ENCODE data around the gene MYRIP.

Gene MYRIP

GRCh38 chr3:40200692-40201316, 391.4 kb downstream of the MYRIP start:
- no peak for DNase-seq

DNA sequence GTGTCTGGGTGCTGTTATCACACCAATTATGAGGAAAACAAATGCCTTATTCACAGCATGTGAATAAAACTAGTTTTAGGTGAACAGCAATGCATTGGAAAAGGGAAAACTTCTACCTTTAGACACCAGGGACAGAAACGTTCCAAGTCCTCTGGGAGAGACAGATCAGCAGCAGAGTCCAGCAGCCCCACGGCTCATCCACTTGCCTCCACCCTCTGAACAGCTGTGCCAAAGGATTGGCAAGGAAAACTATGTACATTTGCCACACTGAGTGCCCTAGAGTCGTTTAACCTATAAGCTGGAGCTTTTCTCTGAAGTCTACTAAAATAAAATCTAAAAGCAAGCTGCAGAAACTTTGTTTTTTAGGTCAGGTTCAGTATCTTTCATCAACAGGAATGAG, 392.4 kb downstream of the MYRIP start:
- DNase-seq = no peak

DNA sequence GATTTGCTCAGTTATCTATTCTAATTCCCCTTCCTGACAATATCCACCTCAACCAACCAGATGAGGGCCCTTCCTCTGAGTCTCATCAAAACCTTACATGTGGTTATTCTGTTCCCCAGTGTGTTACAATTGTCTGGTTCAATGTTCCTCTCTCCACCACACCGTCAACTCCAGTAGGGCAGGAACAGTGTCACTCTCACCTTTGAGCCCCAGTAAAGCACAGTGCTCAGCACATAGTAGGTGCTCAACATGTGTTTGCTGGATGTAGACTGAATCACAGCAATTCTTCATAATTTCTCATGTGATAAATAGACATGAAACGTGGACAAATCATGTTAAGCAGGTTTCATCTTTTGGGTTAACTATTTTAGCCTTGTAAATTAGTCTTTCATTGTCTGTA, 397.1 kb downstream of the MYRIP start:
- DNase-seq = no peak

- DNase-seq = no peak
Observed at GRCh38 chr3:40207796-40208195, 398.4 kb downstream of the MYRIP start.

- no peak for DNase-seq
Observed at GRCh38 chr3:40208251-40208650, 398.8 kb downstream of the MYRIP start.

DNA sequence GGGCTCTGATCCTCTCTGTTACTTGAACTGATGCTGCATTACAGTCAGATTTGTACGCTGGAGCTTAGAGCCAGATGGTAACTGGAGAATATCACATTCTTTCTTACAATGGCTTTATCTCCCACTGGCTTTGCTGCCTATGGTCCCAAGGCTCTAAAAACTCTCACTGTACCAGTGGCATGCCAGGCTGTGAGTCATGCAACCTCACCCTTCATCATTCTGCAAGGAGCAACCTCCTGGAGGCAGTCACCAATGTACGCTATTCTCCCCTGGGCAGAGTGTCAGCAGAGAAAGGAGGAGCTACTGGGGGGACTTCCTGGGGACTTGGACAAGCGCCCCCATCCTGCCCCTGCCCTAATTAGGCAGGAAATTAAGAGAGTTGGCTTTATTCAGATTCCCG, 402.2 kb downstream of the MYRIP start:
- no peak for DNase-seq

- no peak for DNase-seq
Observed at GRCh38 chr3:40213556-40213955, 404.1 kb downstream of the MYRIP start.

DNA sequence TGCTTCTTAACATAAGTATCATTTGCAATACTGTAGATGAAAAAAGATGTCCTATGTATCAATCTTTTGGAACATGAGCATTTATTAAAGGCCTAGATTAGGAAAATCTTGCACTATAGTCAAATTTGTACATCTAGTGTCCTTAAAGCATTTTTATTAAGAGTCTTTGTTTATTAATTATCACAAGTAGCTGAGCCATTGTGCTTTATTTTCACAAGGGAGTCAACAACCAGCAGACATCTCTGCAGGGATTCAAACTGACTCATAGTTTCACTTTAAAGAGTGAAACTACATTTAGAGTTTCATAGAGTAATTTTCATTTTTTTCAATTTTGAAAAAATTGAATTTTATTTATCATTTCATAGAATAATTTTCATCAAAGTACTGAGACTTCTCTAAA, 405.6 kb downstream of the MYRIP start:
- DNase-seq = no peak

DNA sequence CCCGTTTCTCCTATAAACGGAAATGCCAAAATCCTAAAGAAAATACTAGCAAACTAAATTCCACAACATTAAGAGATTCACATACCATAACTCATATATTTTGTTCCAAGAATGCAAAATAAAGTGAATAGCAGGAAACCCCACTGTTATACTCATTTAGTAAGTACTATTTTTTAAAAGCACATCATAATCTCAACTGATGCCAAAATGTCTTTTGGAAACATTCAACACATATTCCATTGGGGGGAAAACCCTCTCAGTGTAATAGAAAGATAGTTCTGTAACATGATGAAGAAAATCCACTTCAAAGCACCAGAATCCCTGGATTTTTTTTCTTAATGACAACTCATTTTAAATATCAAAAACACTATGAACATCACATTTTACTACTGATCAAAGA, 407.1 kb downstream of the MYRIP start:
- DNase-seq = no peak

DNA sequence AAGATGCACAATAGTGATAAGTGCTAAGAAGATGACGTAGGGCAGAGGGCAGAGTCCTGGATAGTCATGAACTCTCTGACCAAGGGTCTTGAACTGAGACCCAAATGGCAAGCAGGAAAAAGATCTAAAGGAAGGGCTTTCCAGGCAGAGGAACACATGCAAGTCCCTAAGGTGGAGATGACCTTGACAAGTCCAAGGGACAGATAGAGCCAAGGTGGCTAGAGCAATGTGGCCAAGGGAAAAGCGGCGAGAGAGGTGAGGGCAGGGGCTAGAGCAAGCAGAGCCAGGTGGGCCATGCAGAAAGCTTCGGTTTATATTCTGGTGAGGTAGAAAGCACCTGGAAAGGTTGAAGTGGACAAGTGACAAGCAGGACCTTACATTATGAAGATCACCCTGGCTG, 414.4 kb downstream of the MYRIP start:
- no peak for DNase-seq

DNA sequence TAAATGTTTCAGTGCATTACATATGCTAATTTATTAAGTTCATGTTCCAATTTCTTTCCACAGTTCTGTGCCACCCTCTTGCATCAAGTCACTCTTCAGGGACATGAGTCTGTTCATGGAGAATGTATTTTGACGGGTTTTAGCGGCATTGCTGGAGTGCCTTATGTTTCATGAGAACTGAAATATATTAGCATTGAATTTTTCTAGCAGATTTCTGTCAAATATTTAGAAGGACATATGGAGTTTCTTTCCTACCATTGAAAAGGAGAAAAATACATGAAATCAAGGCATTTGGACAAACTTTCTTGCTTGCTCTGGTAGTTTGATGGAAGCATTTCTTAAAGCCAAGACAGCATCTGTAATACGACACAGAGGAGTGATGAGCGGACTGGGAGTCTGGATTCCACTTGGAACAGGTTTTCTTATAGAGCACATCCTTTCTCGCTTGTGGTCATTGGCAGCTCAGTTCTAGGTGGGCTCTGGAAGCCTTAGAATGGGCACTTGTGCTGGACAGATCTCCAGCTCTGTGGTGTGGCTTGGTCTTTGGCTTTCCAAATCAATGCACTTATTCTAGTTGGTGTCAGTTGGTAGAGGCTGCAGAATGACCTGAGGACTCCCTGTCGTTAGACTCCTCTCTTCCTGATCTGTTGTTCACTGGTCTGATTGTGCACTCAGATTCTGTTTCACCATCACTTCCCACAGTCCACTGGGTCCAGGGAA, 415.5 kb downstream of the MYRIP start:
- DNase-seq = no peak

DNA sequence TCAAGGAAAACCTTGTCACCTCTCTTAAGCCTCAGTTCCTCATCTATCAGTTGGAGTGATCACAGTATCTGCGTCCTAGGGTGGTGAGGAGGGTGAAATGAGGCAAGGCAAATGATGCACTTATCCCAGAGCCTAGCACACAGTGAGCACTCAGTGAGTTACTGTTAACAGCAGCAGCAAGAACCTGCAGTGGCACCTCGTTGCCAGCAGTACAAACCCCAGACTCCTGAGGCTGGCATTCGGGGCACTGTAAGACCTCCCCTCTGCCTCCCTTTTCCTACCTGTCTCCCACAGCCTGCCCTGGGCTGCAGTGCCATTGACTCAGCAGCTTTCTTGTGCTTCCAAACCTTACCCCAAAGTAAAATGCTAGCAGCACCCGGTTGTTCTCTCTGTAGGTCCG, 417.2 kb downstream of the MYRIP start:
- DNase-seq = no peak

GRCh38 chr3:40228792-40229350, 419.5 kb downstream of the MYRIP start:
- no peak for DNase-seq

DNA sequence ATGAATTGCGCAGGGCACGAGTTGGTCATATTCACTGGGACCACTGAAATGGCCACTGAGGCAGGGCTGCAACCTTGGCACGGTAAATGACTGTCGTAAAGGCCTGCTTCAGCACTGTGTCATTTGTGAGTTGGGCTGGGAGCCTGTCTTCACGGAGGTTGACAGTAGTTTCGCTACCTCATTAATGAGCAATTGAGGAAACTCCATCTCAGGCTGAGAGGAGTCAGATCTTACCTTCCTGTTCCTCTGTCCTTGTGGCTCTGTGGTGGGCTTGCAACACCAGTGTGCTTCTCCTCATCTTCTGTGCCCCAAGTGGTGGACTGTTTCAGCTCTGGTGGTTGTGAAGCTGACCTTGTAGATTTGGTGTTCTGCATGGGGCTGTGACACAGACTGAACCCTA, 420.0 kb downstream of the MYRIP start:
- no peak for DNase-seq

DNA sequence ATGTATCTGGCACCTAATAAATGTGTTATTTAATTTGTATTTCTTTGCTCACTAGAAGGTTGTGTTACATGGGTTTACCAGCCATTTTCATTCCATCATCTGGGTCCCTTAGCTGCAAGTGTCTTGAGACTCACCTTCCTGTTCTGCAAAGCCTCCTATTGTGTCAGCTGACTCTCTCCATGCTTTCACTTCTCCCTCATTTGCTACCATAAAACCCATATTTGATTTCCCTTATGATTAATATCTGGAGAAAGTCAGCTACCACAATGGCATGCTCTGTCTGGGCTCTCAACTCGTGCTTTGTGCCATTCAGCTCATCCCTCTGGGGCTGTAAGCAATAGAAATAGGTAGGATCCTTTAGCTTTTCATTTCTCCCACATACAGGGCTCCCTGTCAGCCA, 420.6 kb downstream of the MYRIP start:
- no peak for DNase-seq

- no peak for DNase-seq
Observed at GRCh38 chr3:40230382-40230781, 421.0 kb downstream of the MYRIP start.

DNA sequence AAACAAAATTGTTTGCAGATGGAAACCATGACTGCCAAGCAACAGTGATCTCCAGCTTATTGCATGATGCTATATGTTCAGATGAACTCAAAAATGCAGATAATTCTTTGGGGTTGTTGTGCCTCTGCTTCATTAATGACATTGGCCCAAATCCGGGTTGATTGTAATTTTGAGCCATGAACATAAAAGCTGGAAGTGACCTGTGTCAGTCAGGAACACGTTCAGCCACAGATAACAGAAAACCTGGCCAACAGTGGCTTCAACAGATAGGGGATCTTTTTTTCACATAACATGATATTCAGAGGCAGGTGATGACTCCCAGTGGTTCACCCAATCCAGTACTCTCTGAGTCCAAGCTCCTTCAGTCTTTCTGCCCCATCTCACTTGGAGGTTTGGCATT, 423.2 kb downstream of the MYRIP start:
- DNase-seq = no peak

- no peak for DNase-seq
Observed at GRCh38 chr3:40237159-40237558, 427.8 kb downstream of the MYRIP start.

DNA sequence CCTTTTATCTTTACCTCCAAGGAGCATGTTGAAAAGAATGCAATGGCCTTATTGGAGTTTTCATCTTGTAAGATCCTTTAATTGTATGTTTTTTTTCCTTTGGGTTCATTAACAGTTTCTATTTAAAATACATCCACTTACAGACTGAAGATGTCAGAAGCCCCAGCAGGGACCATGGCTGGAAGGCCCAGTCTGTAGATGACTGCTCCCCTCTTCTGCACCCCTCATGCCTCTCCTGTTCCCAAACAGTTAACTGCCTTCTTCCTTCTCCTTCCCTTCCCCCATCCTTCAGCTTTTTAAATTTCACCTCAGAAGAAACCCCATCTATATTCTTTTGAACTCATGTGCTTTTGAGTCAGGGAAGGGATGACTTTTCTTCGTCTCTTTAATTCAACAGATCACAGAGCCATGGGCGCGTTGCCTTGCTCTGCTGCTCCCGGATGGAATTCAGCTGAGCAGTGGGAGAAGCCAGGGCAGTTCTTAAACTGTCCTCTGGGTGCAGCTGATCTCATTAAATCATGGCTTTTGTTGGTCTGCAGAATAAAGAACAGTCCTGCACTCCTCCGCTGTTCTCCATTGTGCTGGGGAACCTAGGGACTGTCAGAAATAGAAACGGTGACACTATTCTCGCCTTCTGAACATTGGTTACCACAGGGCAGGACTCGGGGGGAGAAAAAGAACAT, 428.6 kb downstream of the MYRIP start:
- DNase-seq = no peak

DNA sequence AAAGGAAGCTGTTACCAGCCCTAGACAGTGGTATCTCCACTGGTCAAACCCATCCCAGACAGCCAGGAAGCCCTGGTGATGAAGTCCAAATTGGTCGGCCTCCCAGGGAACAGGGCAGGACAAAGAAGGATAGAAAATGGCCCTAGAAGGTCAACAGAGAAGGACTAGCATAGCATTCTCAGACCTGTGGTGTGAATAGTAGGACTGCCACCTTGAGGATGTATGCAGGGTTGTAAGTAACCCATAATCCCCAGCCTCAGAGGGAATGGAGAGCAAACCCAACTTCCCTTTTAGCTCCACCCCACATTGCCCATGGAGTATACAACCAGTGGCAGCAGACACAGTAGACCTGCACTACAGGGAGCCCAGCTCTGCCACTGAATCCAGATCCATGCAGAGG, 431.5 kb downstream of the MYRIP start:
- DNase-seq = no peak

- DNase-seq = no peak
Observed at GRCh38 chr3:40242216-40242615, 432.8 kb downstream of the MYRIP start.

- DNase-seq = no peak
Observed at GRCh38 chr3:40242638-40243037, 433.2 kb downstream of the MYRIP start.

DNA sequence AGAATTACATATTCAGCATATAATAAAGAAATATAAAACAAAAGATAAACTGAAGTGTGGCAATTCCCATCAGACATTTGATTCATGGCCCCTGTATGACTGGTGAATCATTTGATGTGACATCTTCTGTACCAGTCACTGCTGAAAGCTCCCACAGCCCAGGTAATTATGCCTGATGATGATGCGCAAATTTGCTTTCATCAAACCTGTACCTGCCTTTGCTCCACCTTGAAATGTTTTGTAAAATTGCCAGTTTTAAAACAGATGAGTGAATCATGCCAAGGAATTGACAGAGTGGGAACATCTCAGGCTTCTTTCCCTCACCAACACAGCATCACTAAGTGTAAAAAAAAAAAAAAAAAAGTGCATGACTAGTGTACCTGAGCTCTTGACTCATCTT, 433.6 kb downstream of the MYRIP start:
- no peak for DNase-seq
